ENCODE results near the gene NPW.

Gene NPW

DNA sequence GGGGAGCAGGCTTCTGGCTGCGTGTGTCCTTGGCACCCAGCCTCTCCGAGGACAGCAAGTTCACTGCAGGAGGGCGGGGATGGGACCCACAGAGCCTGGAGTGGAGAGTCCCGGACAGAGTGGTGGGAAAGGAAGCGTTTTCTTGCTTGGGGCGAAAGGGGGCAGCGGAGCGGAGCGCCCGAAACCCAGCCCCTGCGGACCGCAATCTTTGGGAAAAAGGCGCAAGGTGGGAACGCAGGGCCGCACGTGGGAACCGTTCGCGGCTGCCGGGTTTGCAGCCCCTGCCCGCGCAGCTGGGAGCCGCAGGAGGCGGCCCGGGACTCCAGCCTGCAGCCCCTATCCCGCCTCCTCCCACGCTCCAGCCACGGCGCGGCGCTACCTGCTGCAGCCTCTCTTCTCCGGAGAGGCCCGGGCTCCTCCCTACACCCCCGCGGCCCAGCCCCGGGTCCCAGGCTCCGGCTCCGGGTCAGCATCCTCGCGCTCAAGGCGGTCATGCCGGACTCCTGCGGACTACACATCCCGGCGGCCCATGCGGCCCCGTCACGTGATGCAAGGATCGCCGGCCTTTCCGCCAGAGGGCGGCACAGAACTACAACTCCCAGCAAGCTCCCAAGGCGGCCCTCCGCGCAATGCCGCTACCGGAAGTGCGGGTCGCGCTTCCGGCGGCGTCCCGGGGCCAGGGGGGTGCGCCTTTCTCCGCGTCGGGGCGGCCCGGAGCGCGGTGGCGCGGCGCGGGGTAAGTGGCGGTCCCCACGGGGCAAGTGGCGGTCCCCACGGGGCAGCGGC, 27.9 kb downstream of the NPW start, which contains the start of the genes NTHL1 and TSC2:
Gene NTHL1 (minus strand): TSS at position 505 of the 786 bp plus-strand sequence. CDS start 11 bp downstream, at position 494.
Gene TSC2 (plus strand): TSS at position 656 of the 786 bp plus-strand sequence. CDS start 631 bp downstream, outside the sequence.
- peaks cover 23% of the 10 kb centered on the region for H3K4me1 ChIP-seq (ENCODE audit: low read length)
- H3K27me3 ChIP-seq (ENCODE audit: low read depth, low read length), result no peaks in the 10 kb centered on the region
- H3K4me3 ChIP-seq (ENCODE audit: low read length), result peak within 1 kb of the TSS; percentile 94
- peaks cover 18% of the 10 kb centered on the region for H3K79me2 ChIP-seq (ENCODE audit: low read length)
- no peaks in the 10 kb centered on the region for H4K20me1 ChIP-seq (ENCODE audit: insufficient read depth, low read length)
- peak within 1 kb of the TSS; percentile 96 for H3K4me2 ChIP-seq (ENCODE audit: low read length)
- no peak for TF ChIP-seq EZH2phosphoT487 (IDR thresholded peaks at IDR 0.05; ENCODE audit: low read depth)
- TF ChIP-seq, protein P1, sequence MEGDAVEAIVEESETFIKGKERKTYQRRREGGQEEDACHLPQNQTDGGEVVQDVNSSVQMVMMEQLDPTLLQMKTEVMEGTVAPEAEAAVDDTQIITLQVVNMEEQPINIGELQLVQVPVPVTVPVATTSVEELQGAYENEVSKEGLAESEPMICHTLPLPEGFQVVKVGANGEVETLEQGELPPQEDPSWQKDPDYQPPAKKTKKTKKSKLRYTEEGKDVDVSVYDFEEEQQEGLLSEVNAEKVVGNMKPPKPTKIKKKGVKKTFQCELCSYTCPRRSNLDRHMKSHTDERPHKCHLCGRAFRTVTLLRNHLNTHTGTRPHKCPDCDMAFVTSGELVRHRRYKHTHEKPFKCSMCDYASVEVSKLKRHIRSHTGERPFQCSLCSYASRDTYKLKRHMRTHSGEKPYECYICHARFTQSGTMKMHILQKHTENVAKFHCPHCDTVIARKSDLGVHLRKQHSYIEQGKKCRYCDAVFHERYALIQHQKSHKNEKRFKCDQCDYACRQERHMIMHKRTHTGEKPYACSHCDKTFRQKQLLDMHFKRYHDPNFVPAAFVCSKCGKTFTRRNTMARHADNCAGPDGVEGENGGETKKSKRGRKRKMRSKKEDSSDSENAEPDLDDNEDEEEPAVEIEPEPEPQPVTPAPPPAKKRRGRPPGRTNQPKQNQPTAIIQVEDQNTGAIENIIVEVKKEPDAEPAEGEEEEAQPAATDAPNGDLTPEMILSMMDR (IDR thresholded peaks at IDR 0.05; ENCODE audit: low read depth, low read length), result 0 out of 2 replicates have a peak, but pooled peaks have one; percentile 8
- H3K36me3 ChIP-seq (replicated peaks; ENCODE audit: low read depth, low read length), result no peaks in the 10 kb centered on the region
- H3K27ac ChIP-seq (ENCODE audit: low read length), result no peak within 1 kb of the TSS
- H2AFZ ChIP-seq (ENCODE audit: low read depth, low read length), result peak within 1 kb of the TSS; percentile 30; the same call in 1 of the 2 replicates
- H3K9me3 ChIP-seq (ENCODE audit: insufficient read depth, low read length), result no peaks in the 10 kb centered on the region
- peak within 1 kb of the TSS; percentile 72 for H3K9ac ChIP-seq (ENCODE audit: low read length)

- H4K20me1 ChIP-seq (ENCODE audit: insufficient read depth, low read length), result no peaks in the 10 kb centered on the region
- peak overlapping the region; percentile 94 for H3K4me3 ChIP-seq (ENCODE audit: low read length)
- no peaks in the 10 kb centered on the region for H3K27me3 ChIP-seq (ENCODE audit: low read depth, low read length)
- peaks cover 23% of the 10 kb centered on the region for H3K4me1 ChIP-seq (ENCODE audit: low read length)
- peak overlapping the region; percentile 66 for H3K9ac ChIP-seq (ENCODE audit: low read length)
- no peak overlapping the region for H3K27ac ChIP-seq (ENCODE audit: low read length)
- no peaks in the 10 kb centered on the region for H3K9me3 ChIP-seq (ENCODE audit: insufficient read depth, low read length)
- TF ChIP-seq, protein P1 (IDR thresholded peaks at IDR 0.05; ENCODE audit: low read depth, low read length), result no peak
- no peak for TF ChIP-seq EZH2phosphoT487 (IDR thresholded peaks at IDR 0.05; ENCODE audit: low read depth)
- H3K79me2 ChIP-seq (ENCODE audit: low read length), result peaks cover 18% of the 10 kb centered on the region
- peak overlapping the region; percentile 96 for H3K4me2 ChIP-seq (ENCODE audit: low read length)
- no peaks in the 10 kb centered on the region for H3K36me3 ChIP-seq (replicated peaks; ENCODE audit: low read depth, low read length)
- 0 out of 2 replicates have a peak overlapping the region, but pooled peaks have one; percentile 16 for H2AFZ ChIP-seq (ENCODE audit: low read depth, low read length)
Measured at GRCh38 chr16:2048116-2048543, 28.5 kb downstream of the NPW start.

DNA sequence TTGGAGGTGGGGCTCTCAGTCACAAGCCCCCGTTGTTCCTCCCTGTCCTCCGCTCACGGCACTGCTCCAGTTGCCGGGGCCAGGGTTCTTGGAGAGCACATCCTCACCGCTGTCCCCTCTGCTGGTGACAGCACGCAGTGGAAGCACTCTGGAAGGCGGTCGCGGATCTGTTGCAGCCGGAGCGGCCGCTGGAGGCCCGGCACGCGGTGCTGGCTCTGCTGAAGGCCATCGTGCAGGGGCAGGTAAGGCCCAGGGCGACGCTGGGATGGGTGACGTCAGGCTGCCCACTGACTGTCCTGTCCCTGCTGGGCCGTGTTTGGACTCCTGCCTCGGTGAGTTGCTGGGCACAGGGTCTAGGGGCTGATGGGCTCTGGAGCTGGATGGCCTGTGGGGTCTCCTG, 33.6 kb downstream of the NPW start:
- H3K27me3 ChIP-seq (ENCODE audit: low read depth, low read length), result no peaks in the 10 kb centered on the region
- no peak overlapping the region for H2AFZ ChIP-seq (ENCODE audit: low read depth, low read length)
- no peak for TF ChIP-seq EZH2phosphoT487 (IDR thresholded peaks at IDR 0.05; ENCODE audit: low read depth)
- TF ChIP-seq, protein P1 (IDR thresholded peaks at IDR 0.05; ENCODE audit: low read depth, low read length), result no peak
- H4K20me1 ChIP-seq (ENCODE audit: insufficient read depth, low read length), result no peaks in the 10 kb centered on the region
- H3K79me2 ChIP-seq (ENCODE audit: low read length), result peaks cover 8% of the 10 kb centered on the region
- H3K4me2 ChIP-seq (ENCODE audit: low read length), result no peak overlapping the region
- H3K4me1 ChIP-seq (ENCODE audit: low read length), result peaks cover 6% of the 10 kb centered on the region
- H3K36me3 ChIP-seq (replicated peaks; ENCODE audit: low read depth, low read length), result no peaks in the 10 kb centered on the region
- H3K9me3 ChIP-seq (ENCODE audit: insufficient read depth, low read length), result no peaks in the 10 kb centered on the region
- H3K9ac ChIP-seq (ENCODE audit: low read length), result no peak overlapping the region
- H3K27ac ChIP-seq (ENCODE audit: low read length), result no peak overlapping the region
- no peak overlapping the region for H3K4me3 ChIP-seq (ENCODE audit: low read length)

GRCh38 chr16:2053897-2054296, 34.3 kb downstream of the NPW start:
- Histone ChIP-seq H3K36me3 (replicated peaks; ENCODE audit: low read depth, low read length) (no peaks in the 10 kb centered on the region), H3K9ac (ENCODE audit: low read length) (no peak overlapping the region), H2AFZ (ENCODE audit: low read depth, low read length) (no peak overlapping the region), H3K9me3 (ENCODE audit: insufficient read depth, low read length) (no peaks in the 10 kb centered on the region), H3K4me1 (ENCODE audit: low read length) (peaks cover under 1% of the 10 kb centered on the region; the same call in 1 of the 2 replicates), H3K27me3 (ENCODE audit: low read depth, low read length) (no peaks in the 10 kb centered on the region), H3K79me2 (ENCODE audit: low read length) (peaks cover 1% of the 10 kb centered on the region), H3K27ac (ENCODE audit: low read length) (no peak overlapping the region), H3K4me3 (ENCODE audit: low read length) (no peak overlapping the region), H3K4me2 (ENCODE audit: low read length) (no peak overlapping the region), H4K20me1 (ENCODE audit: insufficient read depth, low read length) (no peaks in the 10 kb centered on the region)
- TF ChIP-seq EZH2phosphoT487 (IDR thresholded peaks at IDR 0.05; ENCODE audit: low read depth), result no peak
- TF ChIP-seq, protein P1 (IDR thresholded peaks at IDR 0.05; ENCODE audit: low read depth, low read length), result no peak
